Activated CD4-positive, alpha-beta memory T cell treated with anti-CD3 and anti-CD28 coated beads, Interleukin-2, amount 10 ng/mL, durations not matched to agents 7 days and 5 days (primary cell): ENCODE results near the gene WDR7. TPM values are rescaled to one million over a fixed set of nuclear protein-coding genes. Genes with fewer than 3 reads are reported as not detected.
"Not testable (repeated sequence)": the region's sequence is repeated elsewhere in the genome, so short reads cannot be mapped to it uniquely, and the experiment has no call there.

Experiments
- CTCF ChIA-PET: fragments of 350-600 bp; sonication (Branson Sonifier 250); formaldehyde crosslinking; loops from one replicate; lab custom pipeline; 2021; ENCODE audit warnings: antibody characterized with exemption, inconsistent platforms; lab: Charles Lee
- POLR2A ChIA-PET: fragments of 350-600 bp; sonication (Branson Sonifier 250); formaldehyde crosslinking; loops from one replicate; lab custom pipeline; 2021; ENCODE audit warnings: antibody characterized with exemption; lab: Charles Lee
- DNase-seq: peaks from one replicate; pipeline ENCODE4 v3.0.0-alpha.2; 2020
- H3K27ac Mint-ChIP-seq: one replicate; pipeline ENCODE4 v1.8.0; 2021; ENCODE audit warnings: mild to moderate bottlenecking, mixed read lengths
- H3K27me3 Mint-ChIP-seq: one replicate; pipeline ENCODE4 v1.8.0; 2021; ENCODE audit warnings: mixed read lengths
- H3K36me3 Mint-ChIP-seq: one replicate; pipeline ENCODE4 v1.8.0; 2021; ENCODE audit warnings: low read depth, mixed read lengths
- H3K4me1 Mint-ChIP-seq: one replicate; pipeline ENCODE4 v1.8.0; 2021; ENCODE audit warnings: mixed read lengths
- H3K4me3 Mint-ChIP-seq: one replicate; pipeline ENCODE4 v1.8.0; 2021; ENCODE audit warnings: mild to moderate bottlenecking, mixed read lengths
- H3K9me3 Mint-ChIP-seq: one replicate; pipeline ENCODE4 v1.8.0; 2021; ENCODE audit warnings: mixed read lengths
- total RNA-seq, 2 experiments: library from RNA; stranded (reverse); gene quantifications; one replicate each; pipeline ENCODE4 v1.2.3, GENCODE V29; 2021

Gene WDR7
- total RNA-seq, 2 experiments from 2014 or later = 29.1 to 33.0 TPM

GRCh38 chr18:56639571-56639970, 11.6 kb upstream of the WDR7 start:
- Mint-ChIP-seq H3K4me3 (peak overlapping the region; percentile 100), H3K36me3 (peaks cover 19% of the 10 kb centered on the region), H3K4me1 (peaks cover 37% of the 10 kb centered on the region), H3K27ac (peak overlapping the region; percentile 97), H3K9me3 (no peaks in the 10 kb centered on the region), H3K27me3 (no peaks in the 10 kb centered on the region)
- POLR2A ChIA-PET = interaction anchor here (0.7 to 6.9 kb wide), 4 partner anchors 8 to 79 kb away, joined by 3 to 114 read pairs (median 10); partner anchors contain the start of gene WDR7
- CTCF ChIA-PET = interaction anchor here (6.3 kb wide), 1 partner anchor 12 kb away, joined by 35 read pairs; the partner anchor contains the start of gene WDR7
- no peak for DNase-seq

- H3K27ac Mint-ChIP-seq = no peak overlapping the region
- peaks cover 11% of the 10 kb centered on the region for H3K36me3 Mint-ChIP-seq
- no peak overlapping the region for H3K4me3 Mint-ChIP-seq
- no peak for DNase-seq
- peaks cover 25% of the 10 kb centered on the region for H3K4me1 Mint-ChIP-seq
- H3K27me3 Mint-ChIP-seq = no peaks in the 10 kb centered on the region
- POLR2A ChIA-PET = interaction anchor here (6.9 kb wide), 1 partner anchor 10 kb away, joined by 114 read pairs; the partner anchor contains the start of gene WDR7
- no peaks in the 10 kb centered on the region for H3K9me3 Mint-ChIP-seq
- CTCF ChIA-PET = interaction anchor here (0.7 to 6.3 kb wide), 2 partner anchors 9 to 10 kb away, joined by 3 to 35 read pairs; partner anchors contain the start of gene WDR7
Observed at GRCh38 chr18:56641714-56642337, 9.3 kb upstream of the WDR7 start.

- Mint-ChIP-seq H3K4me1 (peaks cover 33% of the 10 kb centered on the region), H3K9me3 (no peaks in the 10 kb centered on the region), H3K36me3 (peaks cover 10% of the 10 kb centered on the region), H3K4me3 (no peak overlapping the region), H3K27ac (no peak overlapping the region), H3K27me3 (no peaks in the 10 kb centered on the region)
- no peak for DNase-seq
- CTCF ChIA-PET = interaction anchor here (0.6 kb wide), 1 partner anchor 10 kb away, joined by 3 read pairs; no protein-coding TSS in a partner anchor
- POLR2A ChIA-PET = interaction anchor here (6.9 kb wide), 1 partner anchor 8 kb away, joined by 114 read pairs; the partner anchor contains the start of gene WDR7
Observed at GRCh38 chr18:56643381-56643780, 7.8 kb upstream of the WDR7 start.

- H3K4me1 Mint-ChIP-seq = peaks cover 37% of the 10 kb centered on the region
- H3K36me3 Mint-ChIP-seq = peaks cover 2% of the 10 kb centered on the region
- no peaks in the 10 kb centered on the region for H3K9me3 Mint-ChIP-seq
- H3K27ac Mint-ChIP-seq = no peak overlapping the region
- no peak for DNase-seq
- no peak overlapping the region for H3K4me3 Mint-ChIP-seq
- POLR2A ChIA-PET = no interaction called here
- CTCF ChIA-PET = no interaction called here
- no peaks in the 10 kb centered on the region for H3K27me3 Mint-ChIP-seq
Observed at GRCh38 chr18:56645415-56646016, 5.6 kb upstream of the WDR7 start.

- POLR2A ChIA-PET = interaction anchor here (3.1 kb wide), 1 partner anchor 9 kb away, joined by 17 read pairs; the partner anchor contains the start of gene TXNL1
- no peak for DNase-seq
- Mint-ChIP-seq H3K4me3 (peak overlapping the region; percentile 15), H3K9me3 (no peaks in the 10 kb centered on the region), H3K27me3 (no peaks in the 10 kb centered on the region), H3K4me1 (peaks cover 43% of the 10 kb centered on the region), H3K27ac (peak overlapping the region; percentile 58), H3K36me3 (peaks cover 5% of the 10 kb centered on the region)
- CTCF ChIA-PET = interaction anchor here (0.7 to 2.4 kb wide), 7 partner anchors 9 to 912 kb away, joined by 3 to 12 read pairs (median 4); partner anchors contain the start of gene TXNL1
Observed at GRCh38 chr18:56647071-56647470, 4.1 kb upstream of the WDR7 start.

GRCh38 chr18:56647951-56648893, 2.9 kb upstream of the WDR7 start:
- Mint-ChIP-seq H3K4me3 (no peak overlapping the region), H3K9me3 (no peaks in the 10 kb centered on the region)
- POLR2A ChIA-PET = interaction anchor here (3.1 kb wide), 1 partner anchor 10 kb away, joined by 17 read pairs; the partner anchor contains the start of gene TXNL1

GRCh38 chr18:56649996-56650395, 1.2 kb upstream of the WDR7 start:
- Mint-ChIP-seq H3K27ac (no peak overlapping the region), H3K4me3 (no peak overlapping the region), H3K9me3 (no peaks in the 10 kb centered on the region), H3K4me1 (peaks cover 61% of the 10 kb centered on the region), H3K27me3 (no peaks in the 10 kb centered on the region), H3K36me3 (peaks cover 5% of the 10 kb centered on the region)
- ChIA-PET CTCF (interaction anchor here (4.5 kb wide), 1 partner anchor 10 kb away, joined by 35 read pairs; the partner anchor contains the start of gene TXNL1), POLR2A (interaction anchor here (1.5 to 3.8 kb wide), 3 partner anchors 9 to 51 kb away, joined by 5 to 114 read pairs (median 6); partner anchors contain the start of gene TXNL1)
- no peak for DNase-seq

More at GRCh38 chr18:56647951-56648893, 2.9 kb upstream of the WDR7 start:
- peak overlapping the region; percentile 14 for H3K27ac Mint-ChIP-seq
- H3K27me3 Mint-ChIP-seq = no peaks in the 10 kb centered on the region
- H3K4me1 Mint-ChIP-seq = peaks cover 49% of the 10 kb centered on the region
- CTCF ChIA-PET = interaction anchor here (1.4 to 2.4 kb wide), 2 partner anchors 10 to 16 kb away, joined by 5 to 12 read pairs; partner anchors contain the start of gene TXNL1
- no peak for DNase-seq
- H3K36me3 Mint-ChIP-seq = peaks cover 5% of the 10 kb centered on the region

GRCh38 chr18:56651771-56652092, 573 bp downstream of the WDR7 start:
- H3K27me3 Mint-ChIP-seq = no peaks in the 10 kb centered on the region
- H3K36me3 Mint-ChIP-seq = peaks cover 5% of the 10 kb centered on the region
- peak overlapping the region; percentile 95 for H3K27ac Mint-ChIP-seq
- POLR2A ChIA-PET = interaction anchor here (0.8 to 3.8 kb wide), 9 partner anchors 11 to 970 kb away, joined by 3 to 114 read pairs (median 6); partner anchors contain the start of genes FECH, NARS1 and TXNL1
- DNase-seq = no peak
- peaks cover 61% of the 10 kb centered on the region for H3K4me1 Mint-ChIP-seq
- peak overlapping the region; percentile 91 for H3K4me3 Mint-ChIP-seq
- no peaks in the 10 kb centered on the region for H3K9me3 Mint-ChIP-seq
- CTCF ChIA-PET = interaction anchor here (0.6 to 4.5 kb wide), 6 partner anchors 12 to 790 kb away, joined by 3 to 35 read pairs (median 8); partner anchors contain the start of gene TXNL1

- DNase-seq = no peak
- ChIA-PET CTCF (interaction anchor here (4.5 kb wide), 1 partner anchor 13 kb away, joined by 35 read pairs; the partner anchor contains the start of gene TXNL1), POLR2A (interaction anchor here (1.6 to 3.8 kb wide), 3 partner anchors 12 to 933 kb away, joined by 3 to 114 read pairs (median 6); partner anchors contain the start of genes FECH and TXNL1)
- Mint-ChIP-seq H3K4me3 (peak overlapping the region; percentile 72), H3K4me1 (peaks cover 53% of the 10 kb centered on the region), H3K9me3 (no peaks in the 10 kb centered on the region), H3K27ac (peak overlapping the region; percentile 75), H3K36me3 (peaks cover 5% of the 10 kb centered on the region), H3K27me3 (no peaks in the 10 kb centered on the region)
Observed at GRCh38 chr18:56652802-56653201, 1.6 kb downstream of the WDR7 start.

- H3K9me3 Mint-ChIP-seq, H3K36me3 Mint-ChIP-seq, H3K27ac Mint-ChIP-seq, H3K4me3 Mint-ChIP-seq, DNase-seq, CTCF ChIA-PET, POLR2A ChIA-PET, H3K27me3 Mint-ChIP-seq: not testable (repeated sequence)
- H3K4me1 Mint-ChIP-seq = peaks cover 44% of the 10 kb centered on the region
Observed at GRCh38 chr18:56654280-56654679, 3.1 kb downstream of the WDR7 start.

GRCh38 chr18:56658261-56658660, 7.1 kb downstream of the WDR7 start:
- Mint-ChIP-seq H3K36me3 (peaks cover 11% of the 10 kb centered on the region), H3K4me1 (peaks cover 25% of the 10 kb centered on the region), H3K4me3 (no peak overlapping the region), H3K27ac (no peak overlapping the region), H3K27me3 (no peaks in the 10 kb centered on the region), H3K9me3 (no peaks in the 10 kb centered on the region)
- ChIA-PET POLR2A (no interaction called here), CTCF (no interaction called here)
- no peak for DNase-seq

GRCh38 chr18:56659111-56659510, 8.0 kb downstream of the WDR7 start:
- ChIA-PET POLR2A (no interaction called here), CTCF (no interaction called here)
- DNase-seq = no peak
- peaks cover 20% of the 10 kb centered on the region for H3K4me1 Mint-ChIP-seq
- no peak overlapping the region for H3K4me3 Mint-ChIP-seq
- no peak overlapping the region for H3K27ac Mint-ChIP-seq
- H3K36me3 Mint-ChIP-seq = peaks cover 11% of the 10 kb centered on the region
- H3K27me3 Mint-ChIP-seq = no peaks in the 10 kb centered on the region
- H3K9me3 Mint-ChIP-seq = no peaks in the 10 kb centered on the region
